HL-60 (cell line): ENCODE measurements around the gene SRI.
"Not testable (repeated sequence)": the region's sequence is repeated elsewhere in the genome, so short reads cannot be mapped to it uniquely, and the experiment has no call there.

Experiments
- DNase-seq, 2 experiments: peaks; one replicate each; pipeline ENCODE4 v3.0.0-alpha.2; 2010 to 2020; ENCODE audit warnings: low read depth in 1 of 2, low spot score in 1 of 2
- H3K27ac ChIP-seq: fragments of 250-450 bp; sonication (Bioruptor Pico); replicated peaks from 2 replicates; pipeline ENCODE4 v1.5.1; 2020; ENCODE audit warnings: mild to moderate bottlenecking, moderate library complexity
- H3K27me3 ChIP-seq: fragments of 250-450 bp; sonication (Bioruptor Pico); 2 replicates; pipeline ENCODE4 v1.5.1; 2021; ENCODE audit warnings: mild to moderate bottlenecking, moderate library complexity; ENCODE audit not compliant: insufficient read depth, poor library complexity, severe bottlenecking
- H3K4me3 ChIP-seq: replicated peaks from 2 replicates; pipeline ENCODE4 v1.5.1; 2011; ENCODE audit warnings: mild to moderate bottlenecking, control low read depth, low read length; ENCODE audit not compliant: insufficient read depth
- GABPA ChIP-seq: IDR thresholded peaks from 2 replicates; pipeline ENCODE4 v1.6.1; 2012; ENCODE audit warnings: low read depth
- POLR2AphosphoS5 ChIP-seq: IDR thresholded peaks from 2 replicates; pipeline ENCODE4 v1.6.1; 2012; ENCODE audit warnings: low read depth
- SPI1 ChIP-seq: IDR thresholded peaks from 2 replicates; pipeline ENCODE4 v1.6.1; 2012; ENCODE audit warnings: low read depth, mild to moderate bottlenecking, borderline replicate concordance
- TF ChIP-seq, protein P1 (sequence below): IDR thresholded peaks from one replicate; pipeline ENCODE4 v1.5.1; 2011; ENCODE audit warnings: low read length, control low read depth, inconsistent platforms; ENCODE audit not compliant: insufficient read depth
- TF ChIP-seq, protein P2 (sequence below): IDR thresholded peaks from 2 replicates; pipeline ENCODE4 v1.6.1; 2012; ENCODE audit warnings: low read depth; ENCODE audit not compliant: insufficient replicate concordance

Gene SRI

DNA sequence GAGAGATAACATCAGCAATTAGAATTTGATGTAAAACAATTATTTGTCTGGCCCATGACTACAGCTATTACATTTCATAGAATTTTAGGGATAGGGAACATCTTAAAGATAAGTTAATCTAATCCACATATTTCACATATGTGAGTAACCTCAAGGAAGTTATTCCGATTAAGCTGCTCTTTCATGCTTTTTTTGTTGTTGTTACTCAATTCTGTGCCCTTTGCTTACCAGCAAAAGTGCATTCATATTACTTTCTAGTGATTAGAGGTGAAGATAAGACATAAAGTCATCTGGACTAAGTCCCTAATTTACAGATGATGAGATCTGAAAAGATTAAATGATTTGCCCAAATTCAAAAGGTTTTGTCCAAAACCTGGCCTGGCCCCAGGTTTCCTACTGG, 40.9 kb upstream of the SRI start:
- no peaks in the 10 kb centered on the region for H3K27me3 ChIP-seq
- no peak for DNase-seq
- no peak overlapping the region for H3K27ac ChIP-seq
- no peak overlapping the region for H3K4me3 ChIP-seq
- TF ChIP-seq GABPA (no peak), SPI1 (no peak), POLR2AphosphoS5 (no peak)
- TF ChIP-seq, protein P1, sequence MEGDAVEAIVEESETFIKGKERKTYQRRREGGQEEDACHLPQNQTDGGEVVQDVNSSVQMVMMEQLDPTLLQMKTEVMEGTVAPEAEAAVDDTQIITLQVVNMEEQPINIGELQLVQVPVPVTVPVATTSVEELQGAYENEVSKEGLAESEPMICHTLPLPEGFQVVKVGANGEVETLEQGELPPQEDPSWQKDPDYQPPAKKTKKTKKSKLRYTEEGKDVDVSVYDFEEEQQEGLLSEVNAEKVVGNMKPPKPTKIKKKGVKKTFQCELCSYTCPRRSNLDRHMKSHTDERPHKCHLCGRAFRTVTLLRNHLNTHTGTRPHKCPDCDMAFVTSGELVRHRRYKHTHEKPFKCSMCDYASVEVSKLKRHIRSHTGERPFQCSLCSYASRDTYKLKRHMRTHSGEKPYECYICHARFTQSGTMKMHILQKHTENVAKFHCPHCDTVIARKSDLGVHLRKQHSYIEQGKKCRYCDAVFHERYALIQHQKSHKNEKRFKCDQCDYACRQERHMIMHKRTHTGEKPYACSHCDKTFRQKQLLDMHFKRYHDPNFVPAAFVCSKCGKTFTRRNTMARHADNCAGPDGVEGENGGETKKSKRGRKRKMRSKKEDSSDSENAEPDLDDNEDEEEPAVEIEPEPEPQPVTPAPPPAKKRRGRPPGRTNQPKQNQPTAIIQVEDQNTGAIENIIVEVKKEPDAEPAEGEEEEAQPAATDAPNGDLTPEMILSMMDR = no peak
- TF ChIP-seq, protein P2, sequence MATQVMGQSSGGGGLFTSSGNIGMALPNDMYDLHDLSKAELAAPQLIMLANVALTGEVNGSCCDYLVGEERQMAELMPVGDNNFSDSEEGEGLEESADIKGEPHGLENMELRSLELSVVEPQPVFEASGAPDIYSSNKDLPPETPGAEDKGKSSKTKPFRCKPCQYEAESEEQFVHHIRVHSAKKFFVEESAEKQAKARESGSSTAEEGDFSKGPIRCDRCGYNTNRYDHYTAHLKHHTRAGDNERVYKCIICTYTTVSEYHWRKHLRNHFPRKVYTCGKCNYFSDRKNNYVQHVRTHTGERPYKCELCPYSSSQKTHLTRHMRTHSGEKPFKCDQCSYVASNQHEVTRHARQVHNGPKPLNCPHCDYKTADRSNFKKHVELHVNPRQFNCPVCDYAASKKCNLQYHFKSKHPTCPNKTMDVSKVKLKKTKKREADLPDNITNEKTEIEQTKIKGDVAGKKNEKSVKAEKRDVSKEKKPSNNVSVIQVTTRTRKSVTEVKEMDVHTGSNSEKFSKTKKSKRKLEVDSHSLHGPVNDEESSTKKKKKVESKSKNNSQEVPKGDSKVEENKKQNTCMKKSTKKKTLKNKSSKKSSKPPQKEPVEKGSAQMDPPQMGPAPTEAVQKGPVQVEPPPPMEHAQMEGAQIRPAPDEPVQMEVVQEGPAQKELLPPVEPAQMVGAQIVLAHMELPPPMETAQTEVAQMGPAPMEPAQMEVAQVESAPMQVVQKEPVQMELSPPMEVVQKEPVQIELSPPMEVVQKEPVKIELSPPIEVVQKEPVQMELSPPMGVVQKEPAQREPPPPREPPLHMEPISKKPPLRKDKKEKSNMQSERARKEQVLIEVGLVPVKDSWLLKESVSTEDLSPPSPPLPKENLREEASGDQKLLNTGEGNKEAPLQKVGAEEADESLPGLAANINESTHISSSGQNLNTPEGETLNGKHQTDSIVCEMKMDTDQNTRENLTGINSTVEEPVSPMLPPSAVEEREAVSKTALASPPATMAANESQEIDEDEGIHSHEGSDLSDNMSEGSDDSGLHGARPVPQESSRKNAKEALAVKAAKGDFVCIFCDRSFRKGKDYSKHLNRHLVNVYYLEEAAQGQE = no peak

DNA sequence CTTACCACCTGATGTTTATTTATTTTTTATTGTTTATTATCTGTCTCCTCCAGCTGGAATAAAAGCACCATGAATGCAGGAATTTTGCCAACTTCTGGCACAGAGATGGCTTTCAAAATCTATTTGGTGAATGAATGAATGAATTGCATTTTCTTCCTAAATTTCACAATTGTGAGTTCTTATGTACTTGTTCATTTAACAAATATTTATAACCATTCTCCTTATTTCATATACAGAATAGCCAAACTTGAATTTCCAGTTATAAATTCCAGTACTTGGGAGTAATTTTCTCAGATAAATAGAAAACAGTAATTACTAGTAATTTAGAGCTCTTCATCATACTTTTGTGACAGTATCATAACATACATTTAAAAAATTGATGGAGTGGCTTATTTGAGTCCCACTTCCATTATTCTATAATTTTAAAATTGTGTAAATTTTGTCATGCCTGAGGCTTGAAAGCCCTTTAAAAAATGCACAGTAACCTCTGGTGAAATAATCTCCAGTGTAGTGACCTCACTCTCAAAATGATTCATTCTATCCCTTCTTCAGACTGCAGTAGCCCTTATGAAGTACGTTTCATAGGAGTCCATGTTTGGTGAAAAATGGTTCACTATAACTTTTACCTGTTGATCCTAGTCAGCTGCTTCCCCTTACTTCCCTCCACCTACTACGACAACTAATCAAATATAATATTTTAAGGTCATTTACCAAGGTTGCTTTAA, 40.0 kb upstream of the SRI start:
- no peak for DNase-seq
- no peak overlapping the region for H3K27ac ChIP-seq
- H3K27me3 ChIP-seq = no peaks in the 10 kb centered on the region
- TF ChIP-seq SPI1 (no peak), GABPA (no peak), POLR2AphosphoS5 (no peak)
- TF ChIP-seq, protein P2 = no peak
- TF ChIP-seq, protein P1 = no peak
- H3K4me3 ChIP-seq = no peak overlapping the region

DNA sequence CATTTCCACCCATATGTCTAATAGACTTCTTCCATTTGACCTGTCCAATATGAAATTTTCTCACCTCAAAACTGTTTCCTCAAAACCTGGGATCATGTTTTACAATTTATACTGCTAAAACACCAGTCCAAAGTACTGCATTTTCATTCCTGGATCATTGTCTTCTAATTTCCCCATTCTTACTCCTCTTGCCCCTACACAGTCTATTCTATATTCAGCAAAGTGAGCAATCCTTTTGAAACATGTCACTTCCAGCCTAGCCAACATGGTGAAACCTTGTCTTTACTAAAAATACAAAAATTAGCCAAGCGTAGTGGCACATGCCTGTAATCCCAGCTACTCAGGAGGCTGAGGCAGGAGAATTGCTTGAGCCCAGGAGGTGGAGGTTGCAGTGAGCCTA, 38.5 kb upstream of the SRI start:
- not testable (repeated sequence) for H3K27me3 ChIP-seq, H3K27ac ChIP-seq, H3K4me3 ChIP-seq, DNase-seq

DNA sequence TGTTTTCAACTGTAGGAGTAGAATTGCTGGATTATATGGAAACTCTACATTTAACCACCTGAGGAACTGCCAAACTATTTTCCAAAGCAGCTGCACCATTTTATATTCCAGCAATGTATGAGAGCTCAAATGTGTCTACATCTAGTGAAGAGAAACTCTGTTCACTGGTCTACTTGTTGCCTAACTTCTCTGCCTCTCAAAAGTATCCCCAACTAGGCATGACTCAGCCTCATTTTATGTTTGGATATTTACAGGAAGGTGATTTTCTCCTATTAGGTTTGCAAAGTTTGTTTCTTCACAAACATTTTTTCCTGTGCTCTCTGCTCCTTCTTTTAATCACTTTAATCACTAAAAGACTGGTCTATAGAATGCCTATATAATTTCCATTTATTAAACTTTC, 37.1 kb upstream of the SRI start:
- H3K27ac ChIP-seq = no peak overlapping the region
- TF ChIP-seq POLR2AphosphoS5 (no peak), SPI1 (no peak), GABPA (no peak)
- TF ChIP-seq, protein P2 = no peak
- TF ChIP-seq, protein P1 = no peak
- no peaks in the 10 kb centered on the region for H3K27me3 ChIP-seq
- no peak overlapping the region for H3K4me3 ChIP-seq
- no peak for DNase-seq
